Lower lobe of right lung (tissue), 2 donors: ENCODE measurements around the gene TEK. TPM values are rescaled to one million over a fixed set of nuclear protein-coding genes. Genes with fewer than 3 reads are reported as not detected.
A peak's percentile ranks its signal among the peaks of the same experiment; 100 is the strongest.

Experiments used
- ATAC-seq, 2 donors: fragments of 200-7000 bp; cut with Tn5 transposase; one replicate each; pipeline ENCODE4 v1.9.1; 2020 to 2022; ENCODE audit warnings: mild to moderate bottlenecking in 2 of 2, moderate library complexity in 2 of 2
- DNase-seq: peaks from one replicate; pipeline ENCODE4 v3.0.0-alpha.2; 2020
- H3K27ac ChIP-seq: fragments of 200-600 bp; one replicate; pipeline ENCODE4 v1.8.0; 2022
- H3K27me3 ChIP-seq: fragments of 200-600 bp; one replicate; pipeline ENCODE4 v1.8.0; 2022; ENCODE audit warnings: low read depth
- H3K36me3 ChIP-seq: fragments of 200-600 bp; one replicate; pipeline ENCODE4 v1.8.0; 2022; ENCODE audit warnings: mild to moderate bottlenecking
- H3K4me1 ChIP-seq: fragments of 200-600 bp; one replicate; pipeline ENCODE4 v1.8.0; 2022
- H3K4me3 ChIP-seq: fragments of 200-600 bp; one replicate; pipeline ENCODE4 v1.8.0; 2022; ENCODE audit warnings: mild to moderate bottlenecking
- H3K9me3 ChIP-seq: fragments of 200-600 bp; one replicate; pipeline ENCODE4 v1.8.0; 2022
- intact Hi-C: fragments of 100-400 bp; cut with DNase I; formaldehyde crosslinking; loops from one replicate; pipeline ENCODE4 v1.11.0; 2022
- total RNA-seq: library from RNA; stranded (reverse); fragmentation: NEBNext Ultra II Directional; extraction: Animal tissue kit (Norgen Biotek cat#: 25700); gene quantifications from one replicate; pipeline ENCODE4 v1.2.1, GENCODE V29; 2021
- TF ChIP-seq, protein P1 (sequence below): fragments of 200-600 bp; IDR thresholded peaks from one replicate; pipeline ENCODE4 v1.8.0; 2022; ENCODE audit warnings: antibody characterized with exemption, mild to moderate bottlenecking
- donor health status: DM: no; HTN: yes; CAD: no; lungs with severe emphysema.

TEK gene
- total RNA-seq, 1 donor from 2014 or later, result 56.3 TPM

DNA sequence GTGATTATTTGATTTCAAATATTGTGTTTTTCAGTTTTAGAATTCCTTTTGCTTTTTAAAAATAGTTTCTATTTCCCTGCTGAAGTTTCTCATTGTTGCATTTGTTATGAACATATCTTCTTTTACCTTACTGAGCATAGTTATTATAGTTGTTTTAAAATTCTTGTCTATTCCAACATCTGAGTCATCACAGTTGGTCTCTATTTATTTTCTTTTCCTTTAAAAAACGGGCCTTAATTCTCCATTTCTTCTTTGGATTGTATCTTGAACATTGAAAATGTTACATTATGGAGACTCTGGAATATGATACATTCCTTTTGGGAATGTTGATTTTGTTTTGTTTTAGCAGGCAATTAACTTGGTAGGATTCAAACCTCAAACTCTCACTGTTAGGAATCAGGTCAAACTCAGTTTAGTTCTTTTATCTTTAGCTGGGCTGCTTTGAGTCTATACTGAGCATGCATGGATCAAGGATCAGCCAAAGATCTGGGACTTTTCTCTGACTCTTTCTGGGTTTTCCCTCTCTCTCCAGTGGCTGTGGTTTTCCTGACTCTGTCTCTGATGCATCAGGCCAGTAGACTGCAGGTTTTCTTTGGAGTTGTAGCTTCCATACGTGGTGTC, 70.3 kb downstream of the TEK start:
- intact Hi-C loops, result no loop called here
- TF ChIP-seq, protein P1, sequence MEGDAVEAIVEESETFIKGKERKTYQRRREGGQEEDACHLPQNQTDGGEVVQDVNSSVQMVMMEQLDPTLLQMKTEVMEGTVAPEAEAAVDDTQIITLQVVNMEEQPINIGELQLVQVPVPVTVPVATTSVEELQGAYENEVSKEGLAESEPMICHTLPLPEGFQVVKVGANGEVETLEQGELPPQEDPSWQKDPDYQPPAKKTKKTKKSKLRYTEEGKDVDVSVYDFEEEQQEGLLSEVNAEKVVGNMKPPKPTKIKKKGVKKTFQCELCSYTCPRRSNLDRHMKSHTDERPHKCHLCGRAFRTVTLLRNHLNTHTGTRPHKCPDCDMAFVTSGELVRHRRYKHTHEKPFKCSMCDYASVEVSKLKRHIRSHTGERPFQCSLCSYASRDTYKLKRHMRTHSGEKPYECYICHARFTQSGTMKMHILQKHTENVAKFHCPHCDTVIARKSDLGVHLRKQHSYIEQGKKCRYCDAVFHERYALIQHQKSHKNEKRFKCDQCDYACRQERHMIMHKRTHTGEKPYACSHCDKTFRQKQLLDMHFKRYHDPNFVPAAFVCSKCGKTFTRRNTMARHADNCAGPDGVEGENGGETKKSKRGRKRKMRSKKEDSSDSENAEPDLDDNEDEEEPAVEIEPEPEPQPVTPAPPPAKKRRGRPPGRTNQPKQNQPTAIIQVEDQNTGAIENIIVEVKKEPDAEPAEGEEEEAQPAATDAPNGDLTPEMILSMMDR, result no peak
- ATAC-seq, result no peak

DNA sequence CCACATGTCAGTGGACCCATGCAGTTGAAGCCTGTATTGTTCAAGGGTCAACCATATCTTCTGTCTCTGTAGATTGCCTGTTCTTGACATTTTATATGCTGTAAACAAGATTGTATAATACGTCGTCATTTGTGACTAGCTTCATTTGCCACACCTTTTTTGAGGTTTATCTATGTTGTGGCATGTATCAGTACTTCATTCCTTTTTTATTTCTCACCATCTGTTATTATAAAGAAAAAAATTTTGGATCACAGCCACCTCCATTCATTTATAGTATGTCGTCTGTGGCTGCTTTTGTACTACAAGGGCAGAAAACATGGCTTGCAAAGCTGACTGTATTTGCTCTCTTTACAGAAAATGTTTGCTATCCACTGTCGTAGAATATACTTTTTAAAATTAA, 72.4 kb downstream of the TEK start:
- no peaks in the 10 kb centered on the region for H3K27me3 ChIP-seq
- ATAC-seq, result no peak
- intact Hi-C loops, result no loop called here
- H3K36me3 ChIP-seq, result no peaks in the 10 kb centered on the region
- no peak overlapping the region for H3K4me3 ChIP-seq
- no peak overlapping the region for H3K27ac ChIP-seq
- no peaks in the 10 kb centered on the region for H3K9me3 ChIP-seq
- peaks cover 18% of the 10 kb centered on the region for H3K4me1 ChIP-seq
- TF ChIP-seq, protein P1, result no peak
- DNase-seq, result no peak

More for the DNA sequence above, 70.3 kb downstream of the TEK start:
- H3K4me1 ChIP-seq, result peaks cover 4% of the 10 kb centered on the region
- H3K4me3 ChIP-seq, result no peak overlapping the region
- no peaks in the 10 kb centered on the region for H3K9me3 ChIP-seq
- H3K27ac ChIP-seq, result no peak overlapping the region
- no peak for DNase-seq
- H3K27me3 ChIP-seq, result no peaks in the 10 kb centered on the region
- H3K36me3 ChIP-seq, result no peaks in the 10 kb centered on the region

DNA sequence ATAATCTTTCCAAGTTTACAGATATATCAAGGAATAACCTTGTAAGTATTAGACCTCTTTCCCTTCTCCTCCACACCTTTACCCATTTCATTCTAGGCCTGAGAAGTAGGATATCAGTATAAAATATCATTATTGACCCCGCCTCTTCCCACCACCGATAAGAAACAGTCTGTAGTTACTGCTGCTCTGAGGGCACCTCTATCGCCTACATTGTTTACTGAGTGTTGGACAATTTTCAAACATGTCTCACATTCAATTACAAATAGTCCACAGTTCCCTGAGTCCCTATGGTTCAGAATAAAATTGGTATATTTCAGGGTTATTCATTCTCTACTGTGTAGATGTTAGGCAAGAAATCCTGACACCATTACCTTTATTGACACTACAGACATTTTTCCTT, 73.4 kb downstream of the TEK start:
- no peak for ATAC-seq
- TF ChIP-seq, protein P1, result no peak

DNA sequence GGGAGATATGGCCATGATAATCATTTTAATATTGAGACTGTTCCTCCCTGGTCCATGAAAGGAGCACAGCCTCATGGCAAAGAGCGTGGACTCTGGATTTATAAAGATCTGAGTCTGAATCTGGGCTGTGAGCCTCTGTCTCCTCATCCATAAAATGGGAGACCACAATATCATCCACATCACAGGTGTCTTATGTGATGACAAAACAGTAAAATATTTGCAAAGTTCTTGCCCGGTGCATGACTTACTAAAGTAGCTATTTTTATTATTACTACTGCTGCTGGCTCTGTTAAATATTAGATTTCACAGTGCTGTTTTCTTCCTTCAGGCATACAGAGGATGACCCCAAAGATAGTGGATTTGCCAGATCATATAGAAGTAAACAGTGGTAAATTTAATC, 74.1 kb downstream of the TEK start:
- H3K27ac ChIP-seq, result no peak overlapping the region
- H3K4me3 ChIP-seq, result no peak overlapping the region
- H3K4me1 ChIP-seq, result peaks cover 18% of the 10 kb centered on the region
- H3K36me3 ChIP-seq, result no peaks in the 10 kb centered on the region
- intact Hi-C loops, result no loop called here
- no peak for DNase-seq
- H3K9me3 ChIP-seq, result no peaks in the 10 kb centered on the region
- ATAC-seq, result no peak
- H3K27me3 ChIP-seq, result no peaks in the 10 kb centered on the region
- TF ChIP-seq, protein P1, result no peak

More for the DNA sequence above, 73.4 kb downstream of the TEK start:
- intact Hi-C loops, result no loop called here
- no peaks in the 10 kb centered on the region for H3K36me3 ChIP-seq
- H3K4me3 ChIP-seq, result no peak overlapping the region
- no peaks in the 10 kb centered on the region for H3K27me3 ChIP-seq
- H3K27ac ChIP-seq, result no peak overlapping the region
- H3K4me1 ChIP-seq, result peaks cover 18% of the 10 kb centered on the region
- H3K9me3 ChIP-seq, result no peaks in the 10 kb centered on the region
- DNase-seq, result no peak

DNA sequence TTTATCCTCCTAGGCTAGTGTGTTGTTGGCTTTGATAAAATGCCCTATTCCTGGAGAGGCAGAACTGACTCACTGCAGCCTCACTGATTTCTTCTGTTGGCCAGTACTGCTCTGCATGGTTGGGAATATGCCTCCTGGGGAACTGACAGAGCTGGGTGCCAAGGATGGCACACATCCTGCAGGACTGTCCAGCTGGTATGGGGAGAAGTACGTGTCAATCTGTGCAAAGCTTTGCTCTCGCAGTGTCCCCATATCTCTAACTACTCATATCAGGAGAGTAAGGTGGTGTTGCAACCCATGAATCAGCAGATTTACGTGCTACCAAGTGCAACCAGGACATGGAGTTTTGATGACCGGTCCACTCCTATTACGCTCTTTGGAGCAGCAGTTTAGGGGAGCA, 74.7 kb downstream of the TEK start:
- no peak overlapping the region for H3K27ac ChIP-seq
- no peaks in the 10 kb centered on the region for H3K27me3 ChIP-seq
- DNase-seq (no peak), ATAC-seq (peak; percentile 52 to 53)
- H3K36me3 ChIP-seq, result no peaks in the 10 kb centered on the region
- TF ChIP-seq, protein P1, result no peak
- intact Hi-C loops, result no loop called here
- peaks cover 18% of the 10 kb centered on the region for H3K4me1 ChIP-seq
- no peak overlapping the region for H3K4me3 ChIP-seq
- H3K9me3 ChIP-seq, result no peaks in the 10 kb centered on the region
